HG03432 (cell line): ENCODE data around the gene MAN2B1.
"Not testable (repeated sequence)": the region's sequence is repeated elsewhere in the genome, so short reads cannot be mapped to it uniquely, and the experiment has no call there.

ENCODE experiments used
- ATAC-seq: cut with Tn5 transposase; IDR thresholded peaks from one replicate; pipeline ENCODE4 v1.9.1; 2021; ENCODE audit warnings: mild to moderate bottlenecking, moderate library complexity; ENCODE audit not compliant: unreplicated experiment

Gene MAN2B1

GRCh38 chr19:12664406-12665280 lies 1.9 kb downstream of the MAN2B1 start:
- no peak for ATAC-seq

- no peak for ATAC-seq
These were observed 5.6 kb downstream of the MAN2B1 start for GRCh38 chr19:12660980-12661379.

DNA sequence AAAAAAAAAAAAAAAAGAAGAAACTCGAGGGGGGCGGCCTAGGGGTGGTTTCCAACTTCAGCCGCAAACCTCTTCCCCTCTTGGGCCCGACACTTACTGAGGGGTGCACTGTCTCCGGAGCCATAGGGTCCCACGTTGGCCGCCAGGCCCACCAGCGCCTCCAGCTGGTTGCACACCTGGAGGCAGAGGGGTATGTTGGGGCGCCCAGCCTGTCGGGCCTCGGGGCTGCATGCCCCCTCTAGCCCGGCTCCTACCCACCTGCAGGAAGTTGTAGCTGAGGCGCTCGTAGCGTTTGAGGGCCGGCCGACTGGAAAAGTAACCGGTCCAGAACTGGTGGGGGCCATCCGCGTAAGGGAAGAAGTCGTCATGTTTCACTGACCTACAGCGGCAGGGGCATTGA lies 8.6 kb downstream of the MAN2B1 start:
- no peak for ATAC-seq

DNA sequence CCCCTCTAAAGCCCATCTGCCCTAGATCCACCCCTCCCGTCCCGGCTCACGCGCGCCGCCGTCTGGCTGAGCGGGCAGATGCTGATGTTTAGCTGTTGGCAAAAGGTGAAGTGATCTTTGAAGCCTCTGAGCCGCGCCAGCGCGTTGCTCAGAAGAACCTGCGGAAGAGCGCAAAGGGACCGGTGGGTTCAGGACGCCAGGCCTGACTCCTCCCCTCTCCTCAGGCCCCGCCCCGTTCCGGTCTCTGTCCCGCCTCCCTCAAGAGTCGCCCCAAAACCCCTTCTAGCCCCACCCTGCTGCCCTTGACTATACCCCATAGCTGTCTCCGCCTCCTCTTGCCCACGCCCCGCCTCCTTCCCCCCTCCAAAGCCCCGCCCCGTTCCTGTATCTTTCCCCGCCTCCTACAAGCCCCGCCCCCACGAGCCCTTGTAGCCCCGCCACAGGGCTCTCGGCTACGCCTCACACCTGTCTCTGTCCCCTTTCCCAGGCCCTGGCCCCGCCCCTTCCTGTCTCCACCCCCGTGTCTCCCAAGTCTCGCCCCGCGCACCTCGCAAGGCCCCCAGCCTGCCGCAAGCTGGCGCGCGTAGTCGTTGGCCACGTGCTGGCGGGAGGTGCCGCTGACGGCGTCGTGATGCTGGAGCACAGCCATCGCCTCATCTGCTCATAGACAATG lies 9.5 kb downstream of the MAN2B1 start:
- no peak for ATAC-seq

DNA sequence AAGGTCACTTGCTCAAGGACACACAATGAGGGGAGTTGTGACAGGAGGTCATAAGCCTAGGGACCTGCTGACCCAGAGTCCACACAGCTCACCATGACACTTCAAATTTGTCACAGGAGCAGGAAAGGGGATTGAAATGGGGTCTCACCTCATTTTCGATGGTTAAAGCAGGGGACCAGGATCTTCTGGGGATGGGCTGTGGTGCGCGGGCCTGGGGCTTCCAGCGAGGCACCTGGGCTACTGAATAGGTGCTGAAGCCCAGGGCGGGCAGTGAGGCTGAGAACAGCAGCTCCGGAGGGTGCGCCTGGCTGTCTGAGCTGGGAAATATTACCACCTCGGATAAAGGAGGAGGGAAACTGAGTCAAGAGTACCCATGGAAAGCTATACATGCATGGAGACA lies 11.0 kb downstream of the MAN2B1 start:
- ATAC-seq, result no peak

DNA sequence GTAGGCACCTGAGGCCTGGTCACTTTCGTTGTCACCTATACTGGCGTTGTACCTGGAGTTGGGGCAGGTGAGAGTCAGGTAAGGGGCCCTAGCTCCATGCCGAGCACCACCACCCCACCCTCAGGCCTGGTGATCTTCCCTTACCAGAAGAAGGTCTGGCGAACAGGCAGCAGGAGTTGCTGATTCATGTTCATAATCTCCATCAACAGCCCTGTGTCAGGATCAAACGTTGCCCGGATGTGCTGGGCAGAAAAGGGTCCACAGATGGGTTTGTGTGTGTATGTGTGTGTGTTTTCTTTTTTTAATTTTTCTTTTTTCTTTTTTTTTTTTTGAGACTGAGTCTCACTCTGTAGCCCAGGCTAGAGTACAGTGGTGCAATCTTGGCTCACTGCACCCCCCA lies 14.3 kb downstream of the MAN2B1 start:
- no peak for ATAC-seq

DNA sequence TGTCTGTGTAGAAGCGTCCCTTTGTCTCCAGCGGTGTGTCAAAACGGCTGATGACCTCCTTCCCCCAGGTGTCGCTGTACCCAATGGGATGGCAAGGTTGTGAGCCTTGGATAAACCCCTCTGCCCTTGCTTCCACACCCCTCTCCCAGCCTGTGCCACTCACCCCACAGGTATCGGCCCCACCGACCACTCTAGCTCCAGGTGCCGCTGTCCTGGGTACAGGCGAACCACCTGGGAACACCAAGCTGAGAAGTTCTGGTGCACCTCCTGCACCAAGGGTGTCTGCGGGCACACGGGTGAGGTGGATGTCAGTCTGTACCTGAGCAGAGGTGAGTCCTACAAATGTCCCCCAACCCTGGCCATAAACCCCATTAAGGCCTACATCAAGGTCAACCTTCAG lies 16.6 kb downstream of the MAN2B1 start:
- no peak for ATAC-seq

GRCh38 chr19:12648088-12648487 lies 18.5 kb downstream of the MAN2B1 start:
- ATAC-seq, result no peak

DNA sequence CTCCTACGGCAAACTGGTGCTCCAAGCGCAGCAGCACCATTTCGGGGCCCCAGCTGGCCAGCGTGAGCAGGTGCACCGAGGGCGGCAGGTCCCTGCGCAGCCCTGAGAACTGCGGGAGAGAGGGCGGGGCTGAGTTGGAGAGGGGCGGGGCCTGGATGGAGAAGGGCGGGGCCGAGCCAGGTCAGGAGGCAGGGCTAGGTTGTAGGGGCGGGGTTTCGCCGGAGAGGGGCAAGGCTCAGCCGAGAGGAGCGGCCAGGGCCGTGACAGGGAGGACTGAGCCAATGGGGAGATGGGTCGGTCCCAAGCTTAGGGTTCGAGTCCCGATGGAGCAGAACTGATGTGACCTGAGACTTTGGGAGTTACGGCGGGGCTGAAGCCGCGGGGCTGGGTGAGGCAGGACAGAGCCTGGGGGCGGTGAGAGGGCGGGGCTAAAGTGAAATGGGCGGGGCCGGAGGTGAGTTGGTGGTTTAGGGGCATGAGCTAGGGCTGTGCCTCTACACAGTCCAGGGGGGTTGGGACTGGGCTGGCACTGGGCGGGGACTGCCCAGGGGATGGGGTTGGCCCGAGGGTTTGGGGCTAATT lies 19.0 kb downstream of the MAN2B1 start:
- ATAC-seq, result no peak

GRCh38 chr19:12647047-12647446 lies 19.5 kb downstream of the MAN2B1 start:
- no peak for ATAC-seq

DNA sequence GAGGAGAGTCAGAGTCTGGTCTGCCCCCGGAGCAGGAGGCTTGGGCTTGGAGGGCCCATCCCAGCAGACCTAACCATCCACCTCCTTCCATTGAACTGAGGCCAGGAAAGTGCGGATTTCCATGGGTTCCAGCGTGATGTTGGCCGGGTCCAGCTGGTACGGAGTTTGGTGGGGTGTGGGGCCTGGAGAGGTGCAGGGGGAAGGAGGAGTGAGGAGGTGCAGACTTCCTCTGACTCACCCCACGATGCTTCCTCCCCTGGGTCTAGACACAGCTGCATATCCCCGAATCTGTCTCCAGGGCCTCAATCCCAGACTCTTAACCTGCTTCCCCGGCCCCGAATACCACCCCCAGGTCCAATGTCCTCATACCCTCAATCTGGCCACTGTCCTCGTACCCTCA lies 20.0 kb downstream of the MAN2B1 start:
- no peak for ATAC-seq

DNA sequence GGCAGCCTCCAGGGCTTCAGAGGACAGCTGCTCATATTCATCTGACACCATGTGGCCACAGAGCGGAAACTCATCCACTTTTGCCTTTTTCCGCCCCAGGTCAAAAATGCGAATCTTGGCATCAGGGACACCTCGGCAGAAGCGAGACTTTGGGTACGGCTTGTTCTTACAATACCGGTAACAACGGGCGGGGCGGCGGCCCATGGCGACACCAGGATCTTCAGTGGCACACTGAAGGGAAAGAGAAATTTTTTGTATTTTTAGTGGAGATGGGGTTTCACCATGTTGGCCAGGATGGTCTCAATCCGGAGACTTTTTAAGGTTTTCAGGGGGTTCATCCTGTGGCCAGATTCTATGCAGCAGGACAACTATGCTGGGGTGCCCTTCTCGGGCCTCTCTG lies 22.8 kb downstream of the MAN2B1 start:
- ATAC-seq, result not testable (repeated sequence)

DNA sequence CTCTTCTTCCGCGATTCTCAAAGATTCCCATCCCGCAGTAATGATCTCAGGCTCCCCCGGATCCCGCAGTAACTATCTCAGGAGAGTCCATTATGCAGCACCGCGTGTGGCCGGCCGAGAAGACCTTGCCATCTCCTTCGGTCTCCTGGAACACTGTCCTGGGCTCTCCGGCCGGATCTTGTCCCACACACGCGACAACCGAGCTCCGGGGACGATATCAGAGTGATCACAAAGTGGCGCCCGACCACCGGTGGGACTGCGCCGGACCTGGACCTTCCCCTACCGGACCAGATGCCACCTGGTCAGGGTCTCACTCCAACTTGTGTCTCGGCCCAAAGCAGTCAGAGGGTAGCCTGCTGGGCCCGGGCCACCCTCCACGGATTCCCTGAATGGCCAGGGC lies 24.0 kb downstream of the MAN2B1 start:
- no peak for ATAC-seq

GRCh38 chr19:12641456-12641855 lies 25.1 kb downstream of the MAN2B1 start:
- no peak for ATAC-seq

DNA sequence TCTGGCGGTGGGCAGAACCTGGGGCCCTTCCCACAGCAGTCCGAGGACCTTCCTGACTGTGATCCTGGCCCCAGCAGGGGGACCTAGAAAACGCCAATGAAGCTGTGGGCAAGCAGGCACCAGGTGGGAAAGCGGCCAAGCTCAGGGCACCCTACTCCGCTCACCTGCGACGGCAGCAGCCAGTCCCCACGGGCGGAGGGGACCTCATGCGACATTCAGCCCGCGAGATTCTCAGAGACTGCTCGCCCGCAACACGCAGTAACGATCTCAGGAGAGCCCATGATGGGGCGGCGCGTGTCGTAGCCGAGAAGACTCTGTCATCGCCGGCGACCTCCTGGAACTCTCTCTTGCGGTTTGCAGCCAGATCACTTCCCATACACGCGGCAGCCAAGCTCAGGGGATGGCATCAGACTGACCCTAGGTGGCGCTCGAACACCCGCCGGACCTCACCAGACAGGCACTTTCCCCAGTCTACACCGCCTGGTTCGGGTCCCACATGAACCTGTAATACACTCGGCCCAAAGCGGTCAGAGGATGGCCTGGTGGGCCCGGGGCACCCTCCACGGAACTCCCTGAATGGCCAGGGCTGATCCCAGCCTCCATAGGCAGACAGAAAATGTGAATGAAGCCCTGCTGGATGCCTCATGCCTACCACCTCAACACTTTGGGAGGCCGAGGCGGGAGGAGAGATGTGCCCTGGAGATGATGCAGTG lies 26.5 kb downstream of the MAN2B1 start:
- ATAC-seq, result peak; percentile 49

GRCh38 chr19:12638611-12639182 lies 27.8 kb downstream of the MAN2B1 start:
- no peak for ATAC-seq

- no peak for ATAC-seq
These were observed 29.9 kb downstream of the MAN2B1 start for GRCh38 chr19:12636631-12637030.

DNA sequence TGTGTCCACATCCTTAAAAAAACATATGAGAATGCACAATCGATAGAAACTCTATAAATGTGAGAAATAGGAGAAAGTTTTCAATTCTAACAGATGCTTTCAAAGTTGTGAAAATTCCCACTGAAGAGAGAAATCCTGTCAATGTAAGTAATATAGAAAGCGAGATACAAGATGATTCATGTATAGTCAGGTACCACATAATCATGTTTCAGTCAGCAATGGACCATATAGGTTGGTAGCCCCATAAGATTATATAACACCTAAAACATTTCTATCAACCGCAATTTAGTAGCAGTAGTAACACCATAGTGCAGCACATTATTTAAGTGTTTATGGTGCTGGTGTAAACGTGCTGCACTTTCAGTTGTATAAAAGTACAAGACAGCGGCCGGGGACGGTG lies 37.3 kb downstream of the MAN2B1 start:
- no peak for ATAC-seq

- no peak for ATAC-seq
These were observed 38.2 kb downstream of the MAN2B1 start for GRCh38 chr19:12628040-12629022.

GRCh38 chr19:12626958-12627357 lies 39.6 kb downstream of the MAN2B1 start:
- ATAC-seq, result no peak
